HG02588 (cell line): ENCODE results near the gene ATF1.
A peak's percentile ranks its signal among the peaks of the same experiment; 100 is the strongest.

ENCODE experiments used
- ATAC-seq: cut with Tn5 transposase; IDR thresholded peaks from one replicate; pipeline ENCODE4 v1.9.1; 2021; ENCODE audit warnings: mild to moderate bottlenecking, moderate library complexity; ENCODE audit not compliant: unreplicated experiment

Gene ATF1

DNA sequence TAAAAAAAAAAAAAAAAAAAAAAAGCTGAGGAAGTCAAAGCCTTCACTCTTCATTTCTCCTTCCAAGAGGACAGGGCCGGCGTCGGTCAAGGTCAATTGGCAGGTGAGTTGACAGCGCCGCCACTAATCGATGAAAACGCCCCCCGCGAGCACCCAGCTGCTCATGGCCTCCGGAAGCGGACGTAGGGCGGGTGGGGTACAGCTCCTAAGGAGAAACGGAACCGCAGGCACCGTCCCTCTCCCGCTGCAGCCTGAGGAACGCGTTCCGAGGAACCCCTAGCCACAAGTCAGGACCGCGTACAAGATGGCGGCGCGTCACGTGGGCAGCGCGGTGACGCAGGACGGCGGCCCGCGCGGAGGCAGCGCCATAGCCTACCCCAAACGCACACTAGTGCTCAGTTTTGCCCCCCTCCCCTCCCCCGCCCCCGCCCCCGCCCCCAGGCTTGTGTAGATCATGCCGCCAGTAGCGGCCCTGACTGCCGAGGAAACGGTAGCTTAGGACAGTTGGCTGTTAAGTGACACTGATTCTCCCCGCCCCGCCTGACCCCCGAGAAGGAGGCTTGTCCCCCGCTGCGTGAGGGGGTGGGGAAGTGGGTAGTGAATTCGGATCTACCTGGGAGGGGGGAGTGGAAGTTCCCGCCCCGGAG lies at the start of gene ATF1:
ATF1 (plus strand) TSS at position 463 of the 647 bp plus-strand sequence. CDS start 16,045 bp downstream, outside the sequence.
- ATAC-seq, result peak; percentile 80

GRCh38 chr12:50715174-50715573 lies 48.7 kb upstream of the ATF1 start:
- no peak for ATAC-seq

GRCh38 chr12:50718760-50719159 lies 45.1 kb upstream of the ATF1 start:
- no peak for ATAC-seq

- ATAC-seq, result no peak
Measured at GRCh38 chr12:50720085-50720484, 43.8 kb upstream of the ATF1 start.

DNA sequence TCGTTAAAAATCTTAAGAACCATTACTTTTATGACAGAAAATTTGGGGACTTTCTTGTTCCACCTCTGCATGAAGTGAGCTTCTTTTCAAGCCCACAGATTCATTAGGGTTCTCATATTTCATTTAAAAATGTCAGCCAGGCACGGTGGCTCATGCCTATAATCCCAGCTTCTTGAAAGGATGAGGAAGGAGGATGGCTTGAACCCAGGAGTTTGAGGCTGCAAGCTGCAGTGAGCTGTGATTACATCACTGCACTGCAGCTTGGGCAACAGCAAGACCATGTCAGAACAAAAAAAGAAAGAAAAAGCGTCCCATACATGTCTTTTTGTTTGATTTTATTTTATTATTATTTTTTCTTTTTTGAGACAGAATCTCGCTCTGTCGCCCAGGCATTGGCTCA lies 43.4 kb upstream of the ATF1 start:
- no peak for ATAC-seq

- ATAC-seq, result no peak
Measured at GRCh38 chr12:50723865-50724264, 40.0 kb upstream of the ATF1 start.

DNA sequence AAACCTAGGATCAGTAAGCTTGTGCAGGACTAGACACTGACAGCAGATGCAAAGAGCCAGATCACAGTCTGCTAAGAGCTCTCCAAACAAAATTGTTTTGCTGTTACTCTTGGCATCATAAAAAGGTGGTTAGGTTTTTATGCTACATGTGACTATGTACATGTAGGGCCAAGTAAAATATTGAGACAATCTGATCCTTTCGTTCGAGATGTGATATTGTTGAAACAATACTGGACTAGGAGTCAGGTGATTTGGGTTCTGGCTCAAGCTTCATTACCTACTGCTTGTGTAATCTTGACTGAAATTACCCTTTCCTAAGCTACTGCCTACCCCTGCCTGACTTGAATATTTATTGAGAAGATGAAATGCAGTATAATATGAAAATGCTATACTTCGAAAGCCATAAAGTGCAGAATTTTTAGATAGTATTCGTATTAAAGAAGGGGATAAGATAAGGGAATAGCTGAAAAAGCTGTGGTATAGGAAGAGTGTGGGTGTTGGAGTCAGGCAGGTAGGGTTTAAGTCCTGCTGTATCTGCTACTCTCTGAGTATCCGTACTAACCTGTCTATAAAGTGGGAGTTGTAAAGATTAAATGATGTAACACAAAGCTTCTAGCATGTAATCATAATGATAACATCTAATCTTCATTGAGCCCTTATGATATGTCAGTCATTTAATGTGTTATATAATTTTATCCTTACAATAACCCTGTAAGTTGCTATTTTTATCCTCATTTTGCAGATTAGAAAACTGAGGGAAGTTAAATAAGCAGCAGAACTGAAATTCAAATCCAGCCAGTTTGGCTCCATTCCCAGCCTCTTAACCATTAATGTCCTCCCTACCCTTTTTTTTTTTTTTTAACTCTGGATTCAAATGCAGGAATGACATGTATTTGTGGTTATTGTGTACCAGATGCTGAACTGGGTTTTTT lies 38.6 kb upstream of the ATF1 start:
- no peak for ATAC-seq

- no peak for ATAC-seq
Measured at GRCh38 chr12:50727466-50727865, 36.4 kb upstream of the ATF1 start.

DNA sequence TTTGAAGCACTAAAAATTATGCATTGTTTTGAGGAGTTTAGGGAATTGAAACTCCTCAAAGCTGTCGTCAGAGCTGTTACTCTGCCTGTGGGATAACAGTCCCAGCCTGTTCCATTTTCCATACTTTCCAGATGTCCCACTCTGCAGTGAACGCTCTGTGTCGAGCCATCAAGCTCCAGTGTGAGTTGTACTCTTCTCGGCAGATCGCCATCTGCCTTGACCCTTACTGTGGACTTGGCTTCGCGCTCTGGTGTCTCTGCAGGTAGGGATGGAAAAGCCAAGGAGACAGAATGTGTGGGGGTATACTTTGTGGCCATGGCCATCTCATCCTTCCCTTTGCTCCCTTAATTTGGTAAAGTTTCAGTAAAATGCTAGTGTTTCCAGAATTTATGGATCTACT lies 35.5 kb upstream of the ATF1 start:
- ATAC-seq, result no peak

DNA sequence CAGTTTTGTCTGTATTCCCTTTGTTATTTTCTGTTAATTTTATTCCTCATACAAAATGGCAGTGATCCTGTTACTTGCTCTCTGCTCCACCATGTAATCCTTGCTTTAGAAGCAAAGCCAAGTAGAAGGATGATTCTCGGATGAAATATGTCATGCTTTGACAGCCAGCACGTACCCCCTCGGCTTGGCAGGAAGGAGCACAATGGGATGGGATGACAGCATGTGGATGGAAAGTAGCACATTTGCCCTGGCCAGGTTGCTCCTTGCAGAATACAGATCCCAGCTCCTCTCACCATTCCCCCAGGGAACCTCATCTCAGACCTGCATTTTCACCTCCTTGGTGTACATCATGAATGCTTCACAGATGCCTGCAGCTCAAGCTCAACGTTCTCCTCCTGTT lies 35.1 kb upstream of the ATF1 start:
- ATAC-seq, result no peak

DNA sequence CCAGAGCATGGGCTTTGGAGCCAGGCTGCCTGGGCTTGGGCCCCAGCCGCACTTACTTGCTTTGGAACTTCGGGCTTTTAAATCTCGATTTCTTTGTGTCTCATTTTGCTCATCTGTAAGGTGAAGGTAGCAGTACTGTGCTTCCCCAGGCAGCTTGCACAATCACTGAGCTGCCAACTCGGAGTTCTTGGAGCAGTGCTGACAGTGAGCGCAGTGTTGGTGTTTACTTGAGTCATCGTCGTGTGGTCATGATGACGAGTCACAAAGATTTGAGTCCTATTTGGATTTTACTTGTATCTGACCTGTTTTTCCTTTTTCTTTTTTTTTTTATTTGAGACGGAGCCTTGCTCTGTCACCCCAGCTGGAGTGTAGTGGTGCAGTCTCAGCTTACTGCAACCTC lies 31.3 kb upstream of the ATF1 start:
- no peak for ATAC-seq

DNA sequence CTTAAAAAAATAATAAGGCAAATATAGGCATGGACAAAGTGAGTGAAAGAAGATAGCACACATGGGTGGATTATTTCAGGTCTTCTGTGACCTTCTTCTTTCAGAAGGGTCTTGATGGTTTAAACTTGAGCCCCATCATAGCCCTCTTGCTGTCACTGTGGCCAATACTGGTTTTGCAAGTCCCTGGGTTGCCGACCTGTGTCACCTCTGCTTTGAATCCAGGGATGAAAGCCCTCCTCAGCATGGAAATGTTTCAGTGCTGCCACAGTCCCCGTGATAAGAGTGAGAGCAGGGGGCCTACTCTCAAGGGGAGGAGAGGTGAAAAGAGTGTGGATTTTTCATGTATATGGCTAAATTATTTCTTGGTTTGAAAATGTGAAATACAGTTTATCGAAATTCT lies 30.2 kb upstream of the ATF1 start:
- no peak for ATAC-seq

DNA sequence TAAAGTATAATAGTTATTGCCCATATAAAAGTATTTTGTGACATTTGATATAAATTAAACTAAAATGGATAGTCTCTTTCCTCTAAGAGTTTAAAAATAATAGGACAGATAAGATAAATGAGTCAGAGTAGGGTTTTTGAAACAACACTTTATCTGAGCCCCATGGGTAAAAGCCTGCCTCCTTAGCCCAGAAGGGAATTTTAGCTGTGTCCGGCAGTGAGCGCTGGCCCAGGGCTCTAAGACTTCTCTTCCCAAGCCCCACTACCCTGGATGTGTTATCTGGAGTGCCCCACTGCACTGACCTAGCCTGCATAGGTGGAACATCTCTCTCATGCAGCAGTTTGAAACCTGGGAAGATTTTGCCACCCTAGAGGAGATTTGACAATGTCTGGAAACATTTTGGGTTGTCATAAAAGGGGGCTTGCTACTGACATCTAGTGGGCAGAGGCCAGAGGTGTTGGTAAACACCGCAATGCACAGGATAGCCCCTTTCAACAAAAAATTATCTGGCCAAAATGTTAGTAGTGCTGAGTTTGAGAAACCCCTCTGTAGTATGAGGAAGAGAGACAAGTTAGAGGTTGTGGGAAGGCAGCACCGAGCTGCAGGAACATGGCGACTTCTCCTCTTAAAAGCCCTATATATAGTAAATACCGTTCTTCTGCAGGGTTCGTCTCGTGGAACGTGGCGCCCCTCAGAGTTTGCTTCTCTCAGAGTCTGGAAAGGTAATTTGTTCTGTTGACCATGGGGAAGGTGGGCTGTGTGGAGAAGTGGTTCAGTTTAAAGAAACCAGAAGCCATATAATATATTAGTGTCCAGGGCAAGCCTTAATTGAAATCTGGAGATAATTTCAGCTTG lies 29.3 kb upstream of the ATF1 start:
- ATAC-seq, result no peak

GRCh38 chr12:50739611-50740010 lies 24.3 kb upstream of the ATF1 start:
- ATAC-seq, result no peak

DNA sequence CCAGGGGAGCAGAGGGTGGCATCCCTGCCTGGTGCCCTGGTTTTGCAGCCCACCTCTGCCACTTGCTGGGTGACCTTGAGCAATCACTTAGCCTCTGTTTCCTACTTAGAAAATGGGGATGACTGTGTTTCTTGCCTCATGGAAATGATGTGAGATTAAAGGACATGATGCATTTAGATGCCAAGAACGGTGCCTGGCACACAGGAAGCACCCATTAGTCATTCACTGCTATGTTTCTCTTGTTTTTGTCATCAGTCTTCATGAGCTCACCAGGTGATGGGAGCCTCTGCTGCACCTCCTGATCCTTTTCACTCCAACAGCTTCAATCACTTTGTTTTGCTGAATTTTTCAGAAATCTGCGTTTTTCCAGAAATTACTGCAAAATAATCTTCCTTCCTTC lies 23.6 kb upstream of the ATF1 start:
- no peak for ATAC-seq

- ATAC-seq, result no peak
Measured at GRCh38 chr12:50742776-50743175, 21.1 kb upstream of the ATF1 start.

- ATAC-seq, result no peak
Measured at GRCh38 chr12:50745861-50746260, 18.0 kb upstream of the ATF1 start.

DNA sequence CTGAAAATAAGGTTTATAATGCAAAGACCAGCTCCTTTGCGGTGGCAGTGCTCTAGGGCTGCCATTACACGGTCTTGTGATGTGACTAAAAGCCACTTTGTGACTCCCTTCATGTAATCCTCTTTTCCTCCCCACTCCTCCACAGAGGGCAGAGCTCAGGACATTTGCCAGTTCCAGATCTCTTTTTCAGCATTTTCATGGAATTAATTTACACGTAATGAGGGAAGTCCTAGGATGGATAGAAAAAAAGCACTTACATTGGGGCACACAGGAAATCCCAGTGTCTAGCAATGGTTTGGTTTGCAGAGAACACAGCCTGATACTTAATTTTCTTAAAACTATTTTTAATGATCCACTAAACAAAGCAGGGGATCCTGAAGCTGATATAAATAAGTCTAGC lies 17.5 kb upstream of the ATF1 start:
- no peak for ATAC-seq

DNA sequence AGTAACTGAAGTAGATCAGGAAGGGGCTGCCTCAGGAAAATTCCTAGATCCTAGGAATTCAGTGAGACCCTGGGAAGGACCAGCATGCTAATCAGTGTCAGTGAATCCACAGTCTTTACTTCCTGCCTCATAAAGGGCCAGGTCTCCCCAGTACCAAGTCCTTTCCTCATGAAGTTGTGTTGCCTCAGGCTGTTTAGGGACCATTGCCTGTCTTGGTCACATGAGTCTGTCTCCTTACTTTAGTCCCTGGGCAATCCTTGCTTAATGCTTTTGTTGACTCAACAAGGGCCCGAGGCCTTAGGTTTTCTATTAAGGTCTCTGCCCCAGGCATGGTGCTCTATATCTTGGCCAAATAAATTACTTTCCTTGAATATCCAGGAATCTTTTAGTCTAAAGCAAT lies 16.1 kb upstream of the ATF1 start:
- ATAC-seq, result no peak

DNA sequence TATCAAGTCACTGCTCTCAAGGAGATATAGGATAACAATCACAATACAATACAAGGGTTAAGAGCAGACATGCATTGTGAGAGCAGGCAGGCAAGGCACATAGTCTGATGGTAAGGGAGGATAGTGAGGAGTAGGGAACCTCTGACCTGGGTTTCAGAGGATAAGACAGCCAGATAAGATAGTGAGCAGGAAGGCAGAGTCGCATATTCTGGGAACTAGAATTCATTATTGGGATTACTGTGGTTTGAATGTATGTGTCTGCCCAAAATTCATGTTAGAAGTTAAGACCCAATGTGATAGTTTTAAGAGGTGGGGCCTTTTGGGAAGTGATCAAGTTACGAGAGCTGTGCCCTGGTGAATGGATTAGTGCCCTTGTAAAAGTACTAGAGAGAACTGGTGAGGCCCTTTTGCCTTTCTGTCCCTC lies 14.4 kb upstream of the ATF1 start:
- no peak for ATAC-seq

GRCh38 chr12:50750366-50750765 lies 13.5 kb upstream of the ATF1 start:
- no peak for ATAC-seq
